GM23248 (cell line): Measurements from ENCODE around the gene ZPBP2. TPM values are rescaled to one million over a fixed set of nuclear protein-coding genes. Genes with fewer than 3 reads are reported as not detected.

Source experiments
- DNase-seq: peaks from one replicate; pipeline ENCODE4 v3.0.0-alpha.2; 2015
- H2AFZ ChIP-seq: fragments of 200-600 bp; sonication (generic); 2 replicates; pipeline ENCODE4 v1.6.1; 2016; ENCODE audit warnings: antibody characterized with exemption
- H3F3A ChIP-seq: fragments of 200-600 bp; sonication (generic); 2 replicates; pipeline ENCODE4 v1.6.1; 2016; ENCODE audit warnings: mild to moderate bottlenecking, antibody characterized with exemption, mixed run types; ENCODE audit not compliant: insufficient read depth
- H3K27ac ChIP-seq: fragments of 200-600 bp; sonication (generic); 2 replicates; pipeline ENCODE4 v1.5.1; 2016; ENCODE audit warnings: mild to moderate bottlenecking
- H3K27me3 ChIP-seq: fragments of 200-600 bp; sonication (generic); replicated peaks from 2 replicates; pipeline ENCODE4 v1.6.1; 2016; ENCODE audit warnings: mild to moderate bottlenecking; ENCODE audit not compliant: insufficient read depth
- H3K36me3 ChIP-seq: fragments of 200-600 bp; sonication (generic); 2 replicates; pipeline ENCODE4 v1.6.1; 2016; ENCODE audit warnings: low read depth, mild to moderate bottlenecking
- H3K4me1 ChIP-seq: fragments of 200-600 bp; sonication (generic); 2 replicates; pipeline ENCODE4 v1.6.1; 2016; ENCODE audit warnings: mild to moderate bottlenecking; ENCODE audit not compliant: insufficient read depth
- H3K4me2 ChIP-seq: fragments of 200-600 bp; sonication (generic); one replicate; pipeline ENCODE4 v1.6.1; 2016; ENCODE audit warnings: mild to moderate bottlenecking; ENCODE audit not compliant: unreplicated experiment
- H3K4me3 ChIP-seq: fragments of 200-600 bp; sonication (generic); 2 replicates; pipeline ENCODE4 v1.5.1; 2016; ENCODE audit warnings: mild to moderate bottlenecking
- H3K79me2 ChIP-seq: fragments of 200-600 bp; sonication (generic); 2 replicates; pipeline ENCODE4 v1.6.1; 2016; ENCODE audit warnings: mild to moderate bottlenecking; ENCODE audit not compliant: insufficient read depth
- H3K9ac ChIP-seq: fragments of 200-600 bp; sonication (generic); 2 replicates; pipeline ENCODE4 v1.6.1; 2016; ENCODE audit warnings: mild to moderate bottlenecking
- H3K9me2 ChIP-seq: fragments of 200-600 bp; sonication (generic); 2 replicates; pipeline ENCODE4 v1.6.1; 2016; ENCODE audit warnings: mixed run types, mild to moderate bottlenecking, moderate library complexity; ENCODE audit not compliant: insufficient read depth
- H3K9me3 ChIP-seq: fragments of 200-600 bp; sonication (generic); one replicate; pipeline ENCODE4 v1.6.1; 2017; ENCODE audit warnings: low read depth
- H4K20me1 ChIP-seq: fragments of 200-600 bp; sonication (generic); 2 replicates; pipeline ENCODE4 v1.6.0; 2016; ENCODE audit not compliant: insufficient read depth
- EZH2 ChIP-seq: fragments of 200-600 bp; sonication (generic); IDR thresholded peaks from 2 replicates; pipeline ENCODE4 v1.6.1; 2018; ENCODE audit warnings: antibody characterized with exemption, mild to moderate bottlenecking; ENCODE audit not compliant: insufficient read depth, poor library complexity, severe bottlenecking
- EZH2phosphoT487 ChIP-seq: fragments of 200-600 bp; sonication (generic); IDR thresholded peaks from 2 replicates; pipeline ENCODE4 v1.6.1; 2018; ENCODE audit warnings: antibody characterized with exemption, moderate library complexity, mild to moderate bottlenecking, low read depth; ENCODE audit not compliant: insufficient read depth
- WGBS, 2 experiments: methylation state at CpG; one replicate each; pipeline ENCODE4 v1.1.6; 2015 to 2017; ENCODE audit warnings: low lambda C conversion rate in 2 of 2, low coverage in 1 of 2; ENCODE audit errors: missing lambda C conversion rate in 2 of 2; 5-methylcytosine and 5-hydroxymethylcytosine counted together
- in situ Hi-C: fragments of 300-500 bp; cut with MboI; formaldehyde crosslinking; loops from 2 replicates; pipeline ENCODE4 v1.15.0; 2020
- polyA plus RNA-seq: library from polyadenylated mRNA; unstranded; fragments of >200 nt; fragmentation: Nextera tagmentation; extraction: Ambion mirVana; gene quantifications from 2 replicates; pipeline ENCODE4 v1.2.1, GENCODE V29; 2016
- total RNA-seq: library from RNA; depleted of rRNA; stranded (reverse); fragments of >200 nt; shearing (Covaris generic); gene quantifications from 2 replicates; pipeline ENCODE4 v1.2.3, GENCODE V29; 2014; rRNA removed

ZPBP2 gene
- total RNA-seq = not detected in 2 replicates
- polyA plus RNA-seq = not detected in 2 replicates

GRCh38 chr17:39867880-39868553 is at the start of gene ZPBP2:
ZPBP2 (plus strand) TSS chr17:39868202; CDS start chr17:39868355, 153 bp downstream.
- Histone ChIP-seq H3K4me3 (no peak within 1 kb of the TSS), H3K27ac (no peak within 1 kb of the TSS), H3K36me3 (no peaks in the 10 kb centered on the region), H3K9me2 (no peaks in the 10 kb centered on the region), H3K9me3 (no peaks in the 10 kb centered on the region), H3K9ac (no peak within 1 kb of the TSS), H3K27me3 (peaks cover 55% of the 10 kb centered on the region), H4K20me1 (no peaks in the 10 kb centered on the region), H2AFZ (no peak within 1 kb of the TSS), H3K79me2 (no peaks in the 10 kb centered on the region), H3K4me1 (no peaks in the 10 kb centered on the region), H3K4me2 (no peak within 1 kb of the TSS), H3F3A (no peaks in the 10 kb centered on the region; the same call in 1 of the 2 replicates)
- in situ Hi-C loops = no loop called here
- WGBS, 2 experiments = 23 to 24% methylated on average over 65 of the region's 67 CpGs
- no peak for TF ChIP-seq EZH2phosphoT487
- no peak for TF ChIP-seq EZH2
- DNase-seq = peak; percentile 4

- Histone ChIP-seq H4K20me1 (no peaks in the 10 kb centered on the region), H3K4me3 (no peak overlapping the region), H3K4me1 (no peaks in the 10 kb centered on the region), H2AFZ (no peak overlapping the region), H3K79me2 (no peaks in the 10 kb centered on the region), H3K9me3 (no peaks in the 10 kb centered on the region), H3K4me2 (no peak overlapping the region), H3K9me2 (no peaks in the 10 kb centered on the region), H3K27me3 (peaks cover 32% of the 10 kb centered on the region), H3K36me3 (no peaks in the 10 kb centered on the region), H3K9ac (no peak overlapping the region), H3F3A (no peaks in the 10 kb centered on the region), H3K27ac (no peak overlapping the region)
- DNase-seq = no peak
- in situ Hi-C loops = no loop called here
- no peak for TF ChIP-seq EZH2phosphoT487
- TF ChIP-seq EZH2 = no peak
- 60% methylated on average over 9 of the region's 9 CpGs for WGBS, 2 experiments
Observed at GRCh38 chr17:39818358-39819000, 49.5 kb upstream of the ZPBP2 start.

GRCh38 chr17:39820541-39820940 is 47.5 kb upstream of the ZPBP2 start:
- no peaks in the 10 kb centered on the region for H3K79me2 ChIP-seq
- in situ Hi-C loops = no loop called here
- peaks cover 21% of the 10 kb centered on the region for H3K27me3 ChIP-seq
- H3K36me3 ChIP-seq = no peaks in the 10 kb centered on the region
- no peaks in the 10 kb centered on the region for H4K20me1 ChIP-seq
- WGBS, 2 experiments = 17 to 18% methylated on average over 4 of the region's 4 CpGs
- H3K9ac ChIP-seq = no peak overlapping the region
- TF ChIP-seq EZH2phosphoT487 = no peak
- no peak for TF ChIP-seq EZH2
- no peaks in the 10 kb centered on the region for H3K9me3 ChIP-seq
- no peak overlapping the region for H3K4me3 ChIP-seq
- H3K9me2 ChIP-seq = no peaks in the 10 kb centered on the region
- no peaks in the 10 kb centered on the region for H3K4me1 ChIP-seq
- no peak for DNase-seq
- no peak overlapping the region for H3K27ac ChIP-seq
- no peak overlapping the region for H2AFZ ChIP-seq
- no peaks in the 10 kb centered on the region for H3F3A ChIP-seq
- H3K4me2 ChIP-seq = no peak overlapping the region

GRCh38 chr17:39820987-39821386 is 47.0 kb upstream of the ZPBP2 start:
- Histone ChIP-seq H3K4me2 (no peak overlapping the region), H3K36me3 (no peaks in the 10 kb centered on the region), H3K9me3 (no peaks in the 10 kb centered on the region), H3K79me2 (no peaks in the 10 kb centered on the region), H3K27me3 (peaks cover 17% of the 10 kb centered on the region), H3K9ac (no peak overlapping the region), H3F3A (no peaks in the 10 kb centered on the region), H2AFZ (no peak overlapping the region), H3K4me3 (no peak overlapping the region), H4K20me1 (no peaks in the 10 kb centered on the region), H3K9me2 (no peaks in the 10 kb centered on the region), H3K27ac (no peak overlapping the region), H3K4me1 (no peaks in the 10 kb centered on the region)
- no peak for DNase-seq
- TF ChIP-seq EZH2phosphoT487 (no peak), EZH2 (no peak)
- in situ Hi-C loops = no loop called here
- WGBS, 2 experiments = 55 to 65% methylated on average over 2 of the region's 2 CpGs
